Uterus (tissue), 4 donors: ENCODE data around the gene BDKRB2. TPM values are rescaled to one million over a fixed set of nuclear protein-coding genes. Genes with fewer than 3 reads are reported as not detected.

Experiments used
- DNase-seq, 2 donors: peaks; one replicate each; pipeline ENCODE4 v3.0.0-alpha.2; 2019 to 2020
- H3K27ac ChIP-seq, 2 donors: fragments of 200-600 bp; sonication (generic); 1 replicate in 1 of 2; 2 replicates in 1 of 2; pipeline ENCODE4 v1.5.1; 2016 to 2018
- H3K27me3 ChIP-seq, 2 donors: fragments of 200-600 bp; sonication (generic); one replicate each; pipeline ENCODE4 v1.5.1; 2018 to 2019; ENCODE audit warnings: control low read depth in 1 of 2
- H3K36me3 ChIP-seq, 2 donors: fragments of 200-600 bp; sonication (generic); one replicate each; pipeline ENCODE4 v1.5.1; 2019; ENCODE audit warnings: control low read depth in 1 of 2
- H3K4me1 ChIP-seq, 2 donors: fragments of 200-600 bp; sonication (generic); one replicate each; pipeline ENCODE4 v1.5.1; 2018 to 2019; ENCODE audit warnings: control low read depth in 1 of 2
- H3K4me3 ChIP-seq, 2 donors: fragments of 200-600 bp; sonication (generic); 1 replicate in 1 of 2; 2 replicates in 1 of 2; pipeline ENCODE4 v1.5.1; 2018 to 2019; ENCODE audit warnings: mild to moderate bottlenecking in 1 of 2
- H3K9me3 ChIP-seq, 2 donors: fragments of 200-600 bp; sonication (generic); one replicate each; pipeline ENCODE4 v1.5.1; 2019; ENCODE audit warnings: control low read depth in 1 of 2
- CTCF ChIP-seq, 4 experiments: fragments of 200-600 bp in 2 of 4; fragments of 450-650 bp in 2 of 4; sonication (generic) in 2 of 4; IDR thresholded peaks; one replicate each; pipeline ENCODE4 v1.5.1; 2016 to 2019; ENCODE audit warnings: antibody characterized with exemption in 4 of 4, mild to moderate bottlenecking in 2 of 4, moderate library complexity in 1 of 4
- POLR2A ChIP-seq, 2 donors: fragments of 450-650 bp; IDR thresholded peaks; one replicate each; pipeline ENCODE4 v1.6.1; 2016; ENCODE audit warnings: antibody characterized with exemption in 2 of 2, mild to moderate bottlenecking in 1 of 2, moderate library complexity in 1 of 2
- intact Hi-C: fragments of 100-400 bp; cut with DNase I; formaldehyde crosslinking; loops from one replicate; pipeline ENCODE4 v1.15.1; 2023; ENCODE audit warnings: low total_unique reads
- total RNA-seq, 4 donors: library from RNA; depleted of rRNA in 3 of 4; stranded (reverse); fragments of >200 nt in 3 of 4; gene quantifications; one replicate each; pipeline versions ENCODE4 v1.1.0 to v1.2.4, GENCODE V29; 2014 to 2023
- donor health status: DM: yes; HTN: yes; CAD: no.

The BDKRB2 gene
- total RNA-seq, 4 donors from 2014 or later: 4.4 to 34.6 (median 11.1) TPM

DNA sequence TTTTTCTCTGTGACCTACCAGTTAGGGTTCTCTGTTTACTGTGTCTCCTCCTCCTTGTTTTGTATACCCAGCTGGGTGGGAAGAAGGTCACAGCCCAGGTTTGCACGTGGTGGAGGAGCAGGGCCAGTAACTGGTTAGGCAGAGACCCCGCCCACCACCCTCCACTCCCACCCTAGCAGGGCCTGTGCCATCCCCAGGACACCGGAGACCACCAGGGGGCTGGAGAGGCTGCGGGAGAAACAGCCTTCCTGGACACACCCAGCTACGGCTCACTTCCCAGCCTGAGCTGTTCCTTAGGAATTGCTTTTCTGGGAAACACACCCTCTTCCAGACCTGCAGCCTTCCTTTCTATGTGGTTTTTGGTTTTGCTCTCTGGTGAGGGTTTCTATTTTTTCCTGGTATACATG lies 21.1 kb downstream of the BDKRB2 start:
- H3K27me3 ChIP-seq: no peaks in the 10 kb centered on the region
- H3K9me3 ChIP-seq: no peaks in the 10 kb centered on the region
- peak in 1 of 4 experiments; percentile 22 for TF ChIP-seq CTCF (IDR thresholded peaks at IDR 0.05)
- no peak for TF ChIP-seq POLR2A (IDR thresholded peaks at IDR 0.05)
- H3K36me3 ChIP-seq: no peaks in the 10 kb centered on the region
- H3K4me1 ChIP-seq: no peaks in the 10 kb centered on the region
- DNase-seq: peak in 1 of 2 donors; percentile 44
- peak overlapping the region; percentile 24 to 55 for H3K27ac ChIP-seq
- intact Hi-C loops: no loop called here
- no peak overlapping the region for H3K4me3 ChIP-seq

DNA sequence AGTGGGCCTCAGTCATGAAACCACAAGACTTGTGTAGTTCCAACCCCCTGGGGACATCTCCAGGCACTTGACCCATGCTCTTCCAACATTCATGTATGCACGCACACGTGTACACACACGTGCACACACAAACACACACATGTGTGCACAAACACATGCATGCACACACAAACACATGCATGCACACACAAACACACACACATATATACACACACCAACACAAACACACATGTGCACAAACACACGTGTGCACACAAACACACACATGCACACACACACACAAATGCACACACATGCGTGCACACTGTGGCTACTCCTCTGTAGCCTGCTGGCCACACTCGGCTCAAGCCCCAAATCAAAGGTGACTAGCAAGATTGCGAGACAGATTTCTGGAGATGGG lies 22.8 kb downstream of the BDKRB2 start:
- no peak for DNase-seq
- Histone ChIP-seq H3K9me3 (no peaks in the 10 kb centered on the region), H3K27ac (no peak overlapping the region), H3K36me3 (no peaks in the 10 kb centered on the region), H3K4me3 (no peak overlapping the region), H3K4me1 (no peaks in the 10 kb centered on the region), H3K27me3 (no peaks in the 10 kb centered on the region)
- TF ChIP-seq POLR2A (IDR thresholded peaks at IDR 0.05): no peak
- TF ChIP-seq CTCF (IDR thresholded peaks at IDR 0.05): no peak
- intact Hi-C loops: no loop called here

- intact Hi-C loops: no loop called here
- Histone ChIP-seq H3K4me1 (no peaks in the 10 kb centered on the region), H3K27ac (no peak overlapping the region), H3K9me3 (no peaks in the 10 kb centered on the region), H3K4me3 (no peak overlapping the region), H3K27me3 (no peaks in the 10 kb centered on the region), H3K36me3 (no peaks in the 10 kb centered on the region)
- DNase-seq: no peak
- TF ChIP-seq CTCF (IDR thresholded peaks at IDR 0.05) (no peak), POLR2A (IDR thresholded peaks at IDR 0.05) (no peak)
Measured at GRCh38 chr14:96229315-96229714, 24.7 kb downstream of the BDKRB2 start.

GRCh38 chr14:96231056-96231455 lies 26.4 kb downstream of the BDKRB2 start:
- intact Hi-C loops: no loop called here
- Histone ChIP-seq H3K27me3 (no peaks in the 10 kb centered on the region), H3K4me3 (no peak overlapping the region), H3K36me3 (no peaks in the 10 kb centered on the region), H3K27ac (no peak overlapping the region), H3K9me3 (no peaks in the 10 kb centered on the region), H3K4me1 (no peaks in the 10 kb centered on the region)
- no peak for DNase-seq
- TF ChIP-seq CTCF (IDR thresholded peaks at IDR 0.05) (no peak), POLR2A (IDR thresholded peaks at IDR 0.05) (no peak)

DNA sequence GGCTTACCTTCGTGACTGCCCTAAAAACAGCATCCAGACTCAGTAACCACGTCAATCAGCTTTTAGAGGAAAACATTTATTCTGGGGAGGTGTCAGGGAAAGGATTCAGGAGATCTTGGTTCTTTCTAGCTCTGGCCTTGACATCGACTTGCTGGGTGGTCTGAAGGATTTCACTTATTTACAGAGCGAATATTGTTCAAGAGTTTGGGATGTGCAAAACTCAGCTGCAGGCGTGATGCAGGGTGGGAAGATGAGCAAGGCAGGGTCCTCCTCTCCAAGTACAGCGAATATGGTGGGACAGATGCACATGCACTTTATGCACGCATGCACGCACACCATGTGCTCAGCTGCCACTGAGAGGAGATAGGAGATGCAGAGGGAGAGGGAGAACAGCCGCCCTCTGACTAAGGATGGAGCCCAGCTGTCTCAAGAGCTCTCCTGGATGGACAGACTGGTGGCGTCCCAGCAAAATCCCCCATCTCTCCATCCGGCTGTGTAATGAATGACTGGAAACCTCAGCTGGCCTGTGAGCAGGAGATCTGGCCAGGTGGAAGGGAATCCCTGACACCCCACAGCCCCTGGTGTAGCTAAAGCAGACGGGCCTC lies 27.0 kb downstream of the BDKRB2 start:
- Histone ChIP-seq H3K27ac (no peak overlapping the region), H3K27me3 (no peaks in the 10 kb centered on the region)

More for the DNA sequence above, 27.0 kb downstream of the BDKRB2 start:
- Histone ChIP-seq H3K9me3 (no peaks in the 10 kb centered on the region), H3K4me3 (no peak overlapping the region), H3K36me3 (no peaks in the 10 kb centered on the region), H3K4me1 (no peaks in the 10 kb centered on the region)
- DNase-seq: no peak
- TF ChIP-seq CTCF (IDR thresholded peaks at IDR 0.05) (no peak), POLR2A (IDR thresholded peaks at IDR 0.05) (no peak)
- intact Hi-C loops: no loop called here
